ENCODE data around the gene TRAT1. TPM values are rescaled to one million over a fixed set of nuclear protein-coding genes. Genes with fewer than 3 reads are reported as not detected.
"Not testable (repeated sequence)": the region's sequence is repeated elsewhere in the genome, so short reads cannot be mapped to it uniquely, and the experiment has no call there.

The TRAT1 gene
- not detected in 2 replicates for total RNA-seq (2012; rRNA removed)

GRCh38 chr3:108822123-108822897 is at the start of gene TRAT1:
TRAT1 (plus strand) TSS chr3:108822786; CDS start chr3:108822928, 142 bp downstream.
- Histone ChIP-seq H3K4me3 (ENCODE audit: low read length) (no peak within 1 kb of the TSS), H3K9me3 (replicated peaks; ENCODE audit: low read length) (no peaks in the 10 kb centered on the region), H3K4me1 (ENCODE audit: control insufficient read depth, insufficient read depth, low read length) (no peaks in the 10 kb centered on the region), H3K9ac (ENCODE audit: low read depth, low read length) (no peak within 1 kb of the TSS), H3K36me3 (ENCODE audit: insufficient read depth, low read length) (no peaks in the 10 kb centered on the region), H3K4me2 (ENCODE audit: low read length) (no peak within 1 kb of the TSS), H3K27me3 (ENCODE audit: control insufficient read depth, insufficient read depth, low read length) (no peaks in the 10 kb centered on the region)

DNA sequence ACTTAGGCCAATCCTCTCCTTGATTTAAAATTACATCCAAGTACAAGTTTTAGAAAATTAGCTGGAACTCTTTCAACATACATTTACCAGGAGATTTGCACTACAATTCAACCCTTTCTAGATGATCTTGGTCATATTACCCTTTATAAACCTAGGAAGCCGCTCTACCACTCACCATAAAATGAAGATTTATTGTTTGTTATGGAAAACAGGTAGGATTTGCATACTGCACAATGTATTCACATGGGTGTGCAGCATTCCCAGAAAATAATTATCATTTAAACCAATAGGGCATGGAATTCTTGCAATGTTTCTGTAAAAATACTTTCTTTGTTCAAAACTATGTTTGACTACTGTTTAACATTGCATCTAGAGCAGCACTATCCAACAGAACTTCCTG is 46.9 kb upstream of the TRAT1 start:
- H3K4me2 ChIP-seq (ENCODE audit: low read length) = no peak overlapping the region
- H3K4me3 ChIP-seq (ENCODE audit: low read length) = no peak overlapping the region
- no peaks in the 10 kb centered on the region for H3K9me3 ChIP-seq (replicated peaks; ENCODE audit: low read length)
- H3K9ac ChIP-seq (ENCODE audit: low read depth, low read length) = no peak overlapping the region
- H3K36me3 ChIP-seq (ENCODE audit: insufficient read depth, low read length) = no peaks in the 10 kb centered on the region
- H3K27me3 ChIP-seq (ENCODE audit: control insufficient read depth, insufficient read depth, low read length) = no peaks in the 10 kb centered on the region
- H3K4me1 ChIP-seq (ENCODE audit: control insufficient read depth, insufficient read depth, low read length) = no peaks in the 10 kb centered on the region

DNA sequence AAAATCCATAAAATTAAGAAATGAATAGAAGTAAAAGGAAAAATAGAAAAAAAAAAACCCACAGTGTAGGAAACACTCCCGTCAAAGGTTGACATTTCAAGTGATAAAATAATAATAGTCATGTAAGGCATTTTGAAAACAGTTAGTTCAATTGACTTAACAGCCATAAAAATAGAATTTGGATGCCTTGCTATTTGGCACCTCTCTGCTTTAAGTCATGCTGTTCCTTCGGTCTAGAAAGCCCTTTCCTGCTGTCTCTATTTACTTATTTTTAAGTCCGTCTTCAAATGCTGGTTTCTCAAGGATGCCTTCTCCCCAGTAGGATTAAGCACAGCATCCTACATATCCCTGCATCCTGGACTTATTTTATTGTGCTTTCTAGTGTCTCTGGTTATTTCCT is 43.1 kb upstream of the TRAT1 start:
- H3K9ac ChIP-seq (ENCODE audit: low read depth, low read length) = no peak overlapping the region
- H3K4me2 ChIP-seq (ENCODE audit: low read length) = no peak overlapping the region
- no peaks in the 10 kb centered on the region for H3K36me3 ChIP-seq (ENCODE audit: insufficient read depth, low read length)
- H3K4me1 ChIP-seq (ENCODE audit: control insufficient read depth, insufficient read depth, low read length) = no peaks in the 10 kb centered on the region
- no peak overlapping the region for H3K4me3 ChIP-seq (ENCODE audit: low read length)
- H3K9me3 ChIP-seq (replicated peaks; ENCODE audit: low read length) = no peaks in the 10 kb centered on the region
- H3K27me3 ChIP-seq (ENCODE audit: control insufficient read depth, insufficient read depth, low read length) = no peaks in the 10 kb centered on the region

DNA sequence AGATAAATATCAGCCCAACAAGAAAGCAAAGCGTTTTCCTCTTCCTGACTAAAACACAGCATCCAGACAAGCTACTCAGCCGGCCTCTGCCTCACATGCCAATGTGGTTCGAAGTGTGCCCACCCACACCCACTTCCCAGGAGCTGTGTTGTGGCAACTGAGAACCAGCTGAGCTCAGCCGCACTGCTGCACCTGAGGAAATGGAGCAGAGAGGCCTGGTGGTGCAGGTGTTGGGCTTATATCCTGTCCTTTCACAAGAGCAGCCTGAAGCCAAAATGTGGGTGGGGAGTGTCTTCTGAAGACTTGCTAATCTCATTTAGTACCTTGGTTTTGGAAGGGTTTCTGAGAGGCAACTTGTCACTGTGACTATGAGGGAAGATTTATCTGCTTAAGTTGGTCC is 42.4 kb upstream of the TRAT1 start:
- Histone ChIP-seq H3K4me1 (ENCODE audit: control insufficient read depth, insufficient read depth, low read length) (no peaks in the 10 kb centered on the region), H3K9ac (ENCODE audit: low read depth, low read length) (no peak overlapping the region), H3K36me3 (ENCODE audit: insufficient read depth, low read length) (no peaks in the 10 kb centered on the region), H3K4me2 (ENCODE audit: low read length) (no peak overlapping the region), H3K9me3 (replicated peaks; ENCODE audit: low read length) (no peaks in the 10 kb centered on the region), H3K27me3 (ENCODE audit: control insufficient read depth, insufficient read depth, low read length) (no peaks in the 10 kb centered on the region), H3K4me3 (ENCODE audit: low read length) (no peak overlapping the region)

DNA sequence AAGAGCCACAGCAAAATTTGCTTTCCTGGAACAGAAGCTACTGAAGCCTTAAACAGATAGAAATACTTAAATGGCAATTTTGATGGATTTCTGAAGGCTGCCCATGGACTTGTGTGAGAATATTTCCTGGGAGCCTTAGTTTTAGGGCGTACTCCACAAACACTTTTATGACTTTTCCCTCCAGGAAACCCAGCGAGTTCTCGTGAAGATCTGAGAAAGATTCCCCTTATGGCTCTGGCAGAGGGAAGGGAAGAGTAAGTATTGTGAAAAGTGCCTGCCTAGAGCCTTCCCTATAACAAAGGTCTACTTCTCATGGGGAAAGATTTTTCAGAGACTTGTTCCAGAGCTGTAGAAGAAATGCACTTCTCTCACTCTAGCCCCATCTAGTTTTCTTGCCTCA is 31.1 kb upstream of the TRAT1 start:
- no peaks in the 10 kb centered on the region for H3K4me1 ChIP-seq (ENCODE audit: control insufficient read depth, insufficient read depth, low read length)
- H3K9ac ChIP-seq (ENCODE audit: low read depth, low read length) = no peak overlapping the region
- no peaks in the 10 kb centered on the region for H3K9me3 ChIP-seq (replicated peaks; ENCODE audit: low read length)
- H3K27me3 ChIP-seq (ENCODE audit: control insufficient read depth, insufficient read depth, low read length) = no peaks in the 10 kb centered on the region
- no peak overlapping the region for H3K4me2 ChIP-seq (ENCODE audit: low read length)
- no peak overlapping the region for H3K4me3 ChIP-seq (ENCODE audit: low read length)
- H3K36me3 ChIP-seq (ENCODE audit: insufficient read depth, low read length) = no peaks in the 10 kb centered on the region

- H3K36me3 ChIP-seq (ENCODE audit: insufficient read depth, low read length) = no peaks in the 10 kb centered on the region
- no peak overlapping the region for H3K4me3 ChIP-seq (ENCODE audit: low read length)
- H3K4me2 ChIP-seq (ENCODE audit: low read length) = no peak overlapping the region
- no peak overlapping the region for H3K9ac ChIP-seq (ENCODE audit: low read depth, low read length)
- no peaks in the 10 kb centered on the region for H3K9me3 ChIP-seq (replicated peaks; ENCODE audit: low read length)
- H3K4me1 ChIP-seq (ENCODE audit: control insufficient read depth, insufficient read depth, low read length) = no peaks in the 10 kb centered on the region
- H3K27me3 ChIP-seq (ENCODE audit: control insufficient read depth, insufficient read depth, low read length) = no peaks in the 10 kb centered on the region
Observed at GRCh38 chr3:108804437-108804836, 18.1 kb upstream of the TRAT1 start.

DNA sequence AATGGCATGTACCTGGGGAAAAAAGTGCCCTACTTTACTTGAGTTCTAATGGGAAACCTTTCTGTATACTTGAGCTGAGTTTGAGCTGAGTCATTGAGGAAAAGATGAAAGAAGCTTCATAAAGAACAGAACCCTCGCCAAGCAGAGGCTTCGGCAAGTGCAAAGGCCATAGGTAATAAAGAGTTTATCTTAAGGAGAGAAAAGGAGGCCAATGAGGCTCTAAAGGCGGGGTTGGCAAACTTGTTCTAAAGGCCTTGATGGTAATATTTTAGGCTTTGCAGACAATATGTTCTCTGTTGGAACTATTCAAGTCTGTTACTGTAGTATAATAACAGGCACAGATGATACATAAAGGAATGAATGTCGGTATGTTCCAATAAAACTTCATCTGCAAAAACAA is 17.6 kb upstream of the TRAT1 start:
- Histone ChIP-seq H3K4me3 (ENCODE audit: low read length) (no peak overlapping the region), H3K36me3 (ENCODE audit: insufficient read depth, low read length) (no peaks in the 10 kb centered on the region), H3K9ac (ENCODE audit: low read depth, low read length) (no peak overlapping the region), H3K4me1 (ENCODE audit: control insufficient read depth, insufficient read depth, low read length) (no peaks in the 10 kb centered on the region), H3K27me3 (ENCODE audit: control insufficient read depth, insufficient read depth, low read length) (no peaks in the 10 kb centered on the region), H3K4me2 (ENCODE audit: low read length) (no peak overlapping the region), H3K9me3 (replicated peaks; ENCODE audit: low read length) (no peaks in the 10 kb centered on the region)

DNA sequence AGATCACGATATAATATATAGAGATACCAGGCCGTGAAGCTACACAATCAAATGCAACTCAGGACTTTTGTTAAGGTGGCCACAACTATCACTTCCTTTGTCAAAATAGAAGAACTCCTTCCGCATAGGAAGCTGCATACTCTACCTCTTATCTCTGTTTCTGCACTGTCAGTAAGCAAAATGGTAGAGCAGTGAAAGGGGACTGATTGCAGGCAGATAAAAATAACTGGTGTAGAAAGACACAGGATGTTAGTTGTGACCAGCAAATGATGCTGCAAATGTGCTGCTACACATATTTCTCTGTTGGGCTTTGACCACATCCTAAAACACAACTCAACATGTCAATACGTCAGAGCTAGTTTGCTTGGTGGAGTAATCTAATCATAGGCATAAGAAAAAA is 16.3 kb upstream of the TRAT1 start:
- H3K36me3 ChIP-seq (ENCODE audit: insufficient read depth, low read length) = no peaks in the 10 kb centered on the region
- H3K9ac ChIP-seq (ENCODE audit: low read depth, low read length) = no peak overlapping the region
- H3K9me3 ChIP-seq (replicated peaks; ENCODE audit: low read length) = no peaks in the 10 kb centered on the region
- H3K27me3 ChIP-seq (ENCODE audit: control insufficient read depth, insufficient read depth, low read length) = no peaks in the 10 kb centered on the region
- H3K4me1 ChIP-seq (ENCODE audit: control insufficient read depth, insufficient read depth, low read length) = no peaks in the 10 kb centered on the region
- no peak overlapping the region for H3K4me2 ChIP-seq (ENCODE audit: low read length)
- no peak overlapping the region for H3K4me3 ChIP-seq (ENCODE audit: low read length)

DNA sequence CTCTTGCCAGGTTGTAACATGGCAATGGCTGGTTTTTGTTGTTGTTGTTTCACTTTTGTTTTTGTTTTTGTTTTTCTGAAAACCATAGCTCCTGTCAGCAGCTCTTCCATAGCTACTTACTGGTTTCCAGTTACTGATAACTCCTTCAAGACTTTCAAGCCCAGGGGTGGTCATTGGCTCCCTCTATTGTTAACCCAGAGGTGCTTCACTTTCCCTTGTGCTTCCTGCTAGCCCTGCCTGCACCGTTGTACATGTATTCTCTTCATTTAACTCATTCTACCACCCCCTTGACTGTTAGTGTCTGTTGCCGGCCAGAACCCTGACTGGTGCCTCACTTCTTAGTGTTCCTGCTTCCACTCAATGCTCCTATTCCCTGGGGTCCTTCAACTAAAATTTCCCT is 4.2 kb upstream of the TRAT1 start:
- no peak overlapping the region for H3K4me3 ChIP-seq (ENCODE audit: low read length)
- H3K9me3 ChIP-seq (replicated peaks; ENCODE audit: low read length) = no peaks in the 10 kb centered on the region
- no peak overlapping the region for H3K9ac ChIP-seq (ENCODE audit: low read depth, low read length)
- no peaks in the 10 kb centered on the region for H3K4me1 ChIP-seq (ENCODE audit: control insufficient read depth, insufficient read depth, low read length)
- no peak overlapping the region for H3K4me2 ChIP-seq (ENCODE audit: low read length)
- H3K27me3 ChIP-seq (ENCODE audit: control insufficient read depth, insufficient read depth, low read length) = no peaks in the 10 kb centered on the region
- H3K36me3 ChIP-seq (ENCODE audit: insufficient read depth, low read length) = no peaks in the 10 kb centered on the region

DNA sequence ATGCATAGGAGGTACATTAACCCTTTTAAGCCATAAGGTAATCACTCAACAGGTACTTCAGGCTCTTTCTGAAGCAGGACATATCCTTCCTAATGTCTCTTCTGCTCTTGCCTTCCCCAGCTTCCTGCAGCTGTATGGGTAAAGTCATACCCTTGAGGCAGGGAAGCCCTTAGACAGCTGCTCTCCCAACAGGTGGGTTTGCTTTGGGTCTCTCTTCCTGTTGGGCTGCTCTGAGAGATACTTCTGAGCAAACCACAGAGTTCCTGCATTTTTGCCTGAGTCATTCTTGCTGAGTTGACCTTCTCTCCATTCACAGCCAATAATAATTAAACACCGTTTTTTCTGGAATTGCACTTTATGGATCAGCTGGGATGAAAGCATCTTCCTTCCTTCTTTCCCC is 2.0 kb upstream of the TRAT1 start:
- Histone ChIP-seq H3K27me3 (ENCODE audit: control insufficient read depth, insufficient read depth, low read length) (no peaks in the 10 kb centered on the region), H3K4me1 (ENCODE audit: control insufficient read depth, insufficient read depth, low read length) (no peaks in the 10 kb centered on the region), H3K4me2 (ENCODE audit: low read length) (no peak overlapping the region), H3K4me3 (ENCODE audit: low read length) (no peak overlapping the region), H3K9ac (ENCODE audit: low read depth, low read length) (no peak overlapping the region), H3K36me3 (ENCODE audit: insufficient read depth, low read length) (no peaks in the 10 kb centered on the region), H3K9me3 (replicated peaks; ENCODE audit: low read length) (no peaks in the 10 kb centered on the region)

- Histone ChIP-seq H3K9ac (ENCODE audit: low read depth, low read length) (no peak overlapping the region), H3K4me3 (ENCODE audit: low read length) (no peak overlapping the region), H3K27me3 (ENCODE audit: control insufficient read depth, insufficient read depth, low read length) (no peaks in the 10 kb centered on the region), H3K4me2 (ENCODE audit: low read length) (no peak overlapping the region), H3K9me3 (replicated peaks; ENCODE audit: low read length) (no peaks in the 10 kb centered on the region), H3K36me3 (ENCODE audit: insufficient read depth, low read length) (no peaks in the 10 kb centered on the region), H3K4me1 (ENCODE audit: control insufficient read depth, insufficient read depth, low read length) (no peaks in the 10 kb centered on the region)
Observed at GRCh38 chr3:108823227-108823626, 641 bp downstream of the TRAT1 start.

DNA sequence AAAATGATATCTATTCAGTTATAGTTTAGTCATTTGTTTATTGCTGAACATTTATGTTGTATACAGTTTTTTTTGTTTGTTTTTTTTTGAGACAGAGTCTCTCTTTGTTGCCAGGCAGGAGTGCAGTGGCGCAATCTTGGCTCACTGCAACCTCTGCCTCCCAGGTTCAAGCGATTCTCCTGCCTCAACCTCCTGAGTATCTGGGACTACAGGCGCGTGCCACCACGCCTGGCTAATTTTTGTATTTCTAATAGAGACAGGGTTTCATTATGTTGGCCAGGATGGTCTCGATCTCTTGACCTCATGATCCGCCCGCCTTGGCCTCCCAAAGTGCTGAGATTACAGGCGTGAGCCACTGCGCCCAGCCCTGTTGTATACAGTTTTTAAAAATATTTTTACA is 1.2 kb downstream of the TRAT1 start:
- H3K27me3 ChIP-seq (ENCODE audit: control insufficient read depth, insufficient read depth, low read length); H3K4me2 ChIP-seq (ENCODE audit: low read length); H3K4me1 ChIP-seq (ENCODE audit: control insufficient read depth, insufficient read depth, low read length); H3K9ac ChIP-seq (ENCODE audit: low read depth, low read length); H3K4me3 ChIP-seq (ENCODE audit: low read length); H3K36me3 ChIP-seq (ENCODE audit: insufficient read depth, low read length); H3K9me3 ChIP-seq (replicated peaks; ENCODE audit: low read length): not testable (repeated sequence)
